ENCODE results near the gene CYP4F12. TPM values are rescaled to one million over a fixed set of nuclear protein-coding genes. Genes with fewer than 3 reads are reported as not detected.

The CYP4F12 gene
- total and polyA plus RNA-seq, 2 experiments from 2014 or later: not detected

GRCh38 chr19:15652559-15653278 is 20.2 kb upstream of the CYP4F12 start:
- H3K27ac ChIP-seq: no peak overlapping the region
- H3K4me3 ChIP-seq: no peak overlapping the region
- no peaks in the 10 kb centered on the region for H3K36me3 ChIP-seq
- no peaks in the 10 kb centered on the region for H3K9me3 ChIP-seq (ENCODE audit: low read depth)
- no peaks in the 10 kb centered on the region for H3K4me1 ChIP-seq (ENCODE audit: low read depth)
- no peak for TF ChIP-seq CTCF (IDR thresholded peaks at IDR 0.05; ENCODE audit: low read depth, low read length)
- H3K27me3 ChIP-seq: no peaks in the 10 kb centered on the region
- DNase-seq (ENCODE audit: low read depth in 1 of 2, low spot score in 1 of 2): no peak

- H3K27ac ChIP-seq: no peak overlapping the region
- no peak for DNase-seq (ENCODE audit: low read depth in 1 of 2, low spot score in 1 of 2)
- no peaks in the 10 kb centered on the region for H3K27me3 ChIP-seq
- no peaks in the 10 kb centered on the region for H3K4me1 ChIP-seq (ENCODE audit: low read depth)
- H3K36me3 ChIP-seq: no peaks in the 10 kb centered on the region
- H3K4me3 ChIP-seq: no peak overlapping the region
- no peak for TF ChIP-seq CTCF (IDR thresholded peaks at IDR 0.05; ENCODE audit: low read depth, low read length)
- no peaks in the 10 kb centered on the region for H3K9me3 ChIP-seq (ENCODE audit: low read depth)
These were observed 16.4 kb upstream of the CYP4F12 start for GRCh38 chr19:15656467-15656866.

- Histone ChIP-seq H3K4me3 (no peak overlapping the region), H3K4me1 (ENCODE audit: low read depth) (no peaks in the 10 kb centered on the region), H3K9me3 (ENCODE audit: low read depth) (no peaks in the 10 kb centered on the region), H3K36me3 (no peaks in the 10 kb centered on the region), H3K27me3 (no peaks in the 10 kb centered on the region), H3K27ac (no peak overlapping the region)
- TF ChIP-seq CTCF (IDR thresholded peaks at IDR 0.05; ENCODE audit: low read depth, low read length): no peak
- no peak for DNase-seq (ENCODE audit: low read depth in 1 of 2, low spot score in 1 of 2)
These were observed 9.6 kb upstream of the CYP4F12 start for GRCh38 chr19:15663247-15663646.

GRCh38 chr19:15666186-15666585 is 6.7 kb upstream of the CYP4F12 start:
- no peaks in the 10 kb centered on the region for H3K4me1 ChIP-seq (ENCODE audit: low read depth)
- H3K4me3 ChIP-seq: no peak overlapping the region
- no peaks in the 10 kb centered on the region for H3K27me3 ChIP-seq
- DNase-seq (ENCODE audit: low read depth in 1 of 2, low spot score in 1 of 2): no peak
- H3K9me3 ChIP-seq (ENCODE audit: low read depth): no peaks in the 10 kb centered on the region
- no peak for TF ChIP-seq CTCF (IDR thresholded peaks at IDR 0.05; ENCODE audit: low read depth, low read length)
- H3K36me3 ChIP-seq: no peaks in the 10 kb centered on the region
- H3K27ac ChIP-seq: no peak overlapping the region

GRCh38 chr19:15666883-15667282 is 6.0 kb upstream of the CYP4F12 start:
- TF ChIP-seq CTCF (IDR thresholded peaks at IDR 0.05; ENCODE audit: low read depth, low read length): no peak
- no peak for DNase-seq (ENCODE audit: low read depth in 1 of 2, low spot score in 1 of 2)
- H3K4me1 ChIP-seq (ENCODE audit: low read depth): no peaks in the 10 kb centered on the region
- no peak overlapping the region for H3K4me3 ChIP-seq
- H3K9me3 ChIP-seq (ENCODE audit: low read depth): no peaks in the 10 kb centered on the region
- H3K27me3 ChIP-seq: no peaks in the 10 kb centered on the region
- no peak overlapping the region for H3K27ac ChIP-seq
- no peaks in the 10 kb centered on the region for H3K36me3 ChIP-seq

Data from cardiac muscle cell (in vitro differentiated cells and primary cell).